Hepatocyte (in vitro differentiated cells): Measurements from ENCODE around the gene PAFAH2.

Experiments used
- EZH2 ChIP-seq: fragments of 200-600 bp; sonication (generic); IDR thresholded peaks from 2 replicates; pipeline ENCODE4 v1.6.1; 2016; ENCODE audit warnings: antibody characterized with exemption, mild to moderate bottlenecking, borderline replicate concordance
- EZH2phosphoT487 ChIP-seq: fragments of 200-600 bp; sonication (generic); IDR thresholded peaks from one replicate; pipeline ENCODE4 v1.6.1; 2018; ENCODE audit warnings: antibody characterized with exemption, mild to moderate bottlenecking, low read depth, moderate library complexity; ENCODE audit not compliant: unreplicated experiment, severe bottlenecking
- TF ChIP-seq, protein P1 (sequence below): fragments of 200-600 bp; sonication (generic); IDR thresholded peaks from 2 replicates; pipeline ENCODE4 v1.5.1; 2016; ENCODE audit warnings: antibody characterized with exemption, mild to moderate bottlenecking; ENCODE audit not compliant: poor library complexity

DNA sequence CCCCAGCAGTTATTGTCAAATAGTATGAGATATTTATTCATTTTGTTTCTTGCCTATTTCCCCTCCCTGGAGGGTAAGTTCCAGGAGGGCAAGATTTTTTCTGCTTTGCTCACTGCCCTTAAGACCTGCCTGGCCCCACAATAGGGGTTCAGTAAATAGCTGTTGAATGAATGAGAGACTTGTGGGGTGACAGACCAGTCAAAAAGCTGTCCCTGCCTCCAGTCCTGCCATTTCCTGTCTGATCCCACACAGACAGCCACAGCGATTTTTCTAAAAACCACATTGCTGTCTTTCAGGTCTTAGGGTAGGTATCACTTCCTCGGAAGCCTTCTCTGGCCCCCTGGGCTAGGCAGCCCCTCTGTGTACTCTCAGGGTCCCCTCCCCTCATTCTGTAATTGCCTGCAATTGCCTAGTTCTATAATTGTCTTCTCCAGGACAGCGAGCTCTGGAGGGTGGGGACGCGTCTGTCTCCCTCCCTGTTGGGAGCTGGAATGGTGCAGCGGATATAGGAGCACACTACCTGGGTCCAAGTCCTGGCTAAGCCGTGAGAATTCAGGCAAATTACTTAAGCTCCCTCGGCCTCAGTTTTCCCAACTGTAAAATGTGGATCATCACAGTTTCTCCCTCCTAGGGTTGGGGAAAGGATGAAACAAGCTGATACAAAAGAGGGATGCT, 21.9 kb upstream of the PAFAH2 start:
- TF ChIP-seq EZH2 (no peak), EZH2phosphoT487 (no peak)
- TF ChIP-seq, protein P1, sequence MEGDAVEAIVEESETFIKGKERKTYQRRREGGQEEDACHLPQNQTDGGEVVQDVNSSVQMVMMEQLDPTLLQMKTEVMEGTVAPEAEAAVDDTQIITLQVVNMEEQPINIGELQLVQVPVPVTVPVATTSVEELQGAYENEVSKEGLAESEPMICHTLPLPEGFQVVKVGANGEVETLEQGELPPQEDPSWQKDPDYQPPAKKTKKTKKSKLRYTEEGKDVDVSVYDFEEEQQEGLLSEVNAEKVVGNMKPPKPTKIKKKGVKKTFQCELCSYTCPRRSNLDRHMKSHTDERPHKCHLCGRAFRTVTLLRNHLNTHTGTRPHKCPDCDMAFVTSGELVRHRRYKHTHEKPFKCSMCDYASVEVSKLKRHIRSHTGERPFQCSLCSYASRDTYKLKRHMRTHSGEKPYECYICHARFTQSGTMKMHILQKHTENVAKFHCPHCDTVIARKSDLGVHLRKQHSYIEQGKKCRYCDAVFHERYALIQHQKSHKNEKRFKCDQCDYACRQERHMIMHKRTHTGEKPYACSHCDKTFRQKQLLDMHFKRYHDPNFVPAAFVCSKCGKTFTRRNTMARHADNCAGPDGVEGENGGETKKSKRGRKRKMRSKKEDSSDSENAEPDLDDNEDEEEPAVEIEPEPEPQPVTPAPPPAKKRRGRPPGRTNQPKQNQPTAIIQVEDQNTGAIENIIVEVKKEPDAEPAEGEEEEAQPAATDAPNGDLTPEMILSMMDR: no peak
